Stimulated activated CD4-positive, alpha-beta T cell treated with anti-CD3 and anti-CD28 coated beads, Interleukin-4, amount 100 ng/mL, for 4 hours (primary cell): ENCODE measurements around the gene CEL.

Experiments
- DNase-seq, 2 experiments: peaks; one replicate each; pipeline ENCODE4 v3.0.0-alpha.2; 2020

CEL gene

GRCh38 chr9:133119103-133119845 lies 57.5 kb downstream of the CEL start:
- DNase-seq, result no peak

DNA sequence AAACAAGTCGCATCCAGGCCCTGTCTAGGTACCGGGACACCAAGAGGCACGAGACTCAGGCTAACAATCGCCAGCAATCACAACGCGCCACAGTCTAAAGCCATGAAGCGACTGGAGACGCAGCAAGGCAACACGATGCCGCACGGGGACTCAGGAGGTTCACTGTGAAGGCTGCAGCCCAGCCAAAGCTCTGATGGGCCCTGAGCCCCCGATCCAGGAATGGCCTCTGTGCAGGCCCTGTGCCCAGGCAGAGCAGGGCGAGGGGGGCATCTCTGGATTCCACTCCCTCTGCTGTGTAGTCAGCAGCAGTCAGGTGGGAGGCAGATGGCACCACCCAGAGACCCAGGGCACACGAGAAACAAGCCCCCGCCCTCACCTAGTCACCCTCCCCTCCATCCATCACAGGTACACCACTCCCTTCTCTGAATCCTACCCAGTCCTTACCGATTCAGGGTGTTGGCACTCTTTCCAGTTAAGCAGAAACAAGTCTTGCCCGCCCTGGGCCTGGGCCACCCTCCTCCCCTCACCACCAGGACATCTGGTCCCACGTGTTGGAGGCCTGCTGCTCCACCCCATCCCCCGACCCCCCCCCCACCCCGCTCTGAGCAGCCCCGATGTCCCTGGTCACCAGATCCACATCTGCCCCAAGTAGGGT lies 58.2 kb downstream of the CEL start:
- no peak for DNase-seq

GRCh38 chr9:133120501-133121197 lies 58.9 kb downstream of the CEL start:
- DNase-seq, result no peak
